Epidermal melanocyte (primary cell): Measurements from ENCODE around the gene OR5B17.
"Not testable (repeated sequence)": the region's sequence is repeated elsewhere in the genome, so short reads cannot be mapped to it uniquely, and the experiment has no call there.

ENCODE experiments used
- DNase-seq: peaks from one replicate; pipeline ENCODE4 v3.0.0; 2011; ENCODE audit warnings: low spot score; ENCODE audit not compliant: insufficient read length

The OR5B17 gene

DNA sequence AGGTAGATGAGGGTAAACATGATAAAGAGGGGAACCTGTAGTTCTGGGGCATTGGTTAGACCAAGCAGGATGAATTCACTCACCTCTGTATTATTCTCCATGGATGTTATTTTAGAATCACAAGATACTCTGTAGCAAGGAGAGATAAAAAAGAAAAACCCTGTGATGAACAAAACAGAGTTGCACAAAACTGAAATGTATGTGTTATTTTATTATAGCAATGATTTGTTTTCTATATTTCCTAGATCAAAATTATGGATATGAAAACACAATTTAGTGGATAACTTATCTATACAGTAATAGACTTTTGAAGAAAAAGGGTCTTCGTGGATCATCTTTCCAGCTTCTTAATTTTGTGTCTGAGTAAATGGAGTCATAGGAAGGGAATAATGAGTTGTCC is at the start of gene OR5B17:
Gene OR5B17, minus strand, starts transcription at position 101 of the 400 bp plus-strand sequence. Its CDS starts 0 bp downstream, at position 101.
- no peak for DNase-seq

DNA sequence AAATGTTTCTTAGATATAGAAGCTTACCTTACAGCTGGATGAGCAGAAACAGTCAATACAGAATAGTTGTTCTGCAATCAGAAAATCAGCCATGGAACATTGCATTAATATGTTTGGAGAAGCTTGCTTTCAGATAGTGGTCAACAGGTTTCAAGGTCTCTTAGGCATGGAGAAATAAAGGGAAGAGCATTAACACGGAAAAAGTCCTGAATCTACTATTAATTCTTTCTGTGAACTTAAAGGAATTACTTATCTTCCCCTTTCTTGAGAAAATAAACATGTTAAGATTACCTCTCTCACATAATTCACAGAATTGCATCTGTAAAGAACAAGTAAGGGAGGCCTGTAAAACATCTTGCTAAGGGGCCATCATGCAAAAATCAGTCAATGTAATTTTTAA is 47.9 kb upstream of the OR5B17 start, which contains the start of gene OR5B3:
Gene OR5B3, minus strand, starts transcription at position 101 of the 400 bp plus-strand sequence. CDS start 3,465 bp downstream, outside the sequence.
- no peak for DNase-seq

DNA sequence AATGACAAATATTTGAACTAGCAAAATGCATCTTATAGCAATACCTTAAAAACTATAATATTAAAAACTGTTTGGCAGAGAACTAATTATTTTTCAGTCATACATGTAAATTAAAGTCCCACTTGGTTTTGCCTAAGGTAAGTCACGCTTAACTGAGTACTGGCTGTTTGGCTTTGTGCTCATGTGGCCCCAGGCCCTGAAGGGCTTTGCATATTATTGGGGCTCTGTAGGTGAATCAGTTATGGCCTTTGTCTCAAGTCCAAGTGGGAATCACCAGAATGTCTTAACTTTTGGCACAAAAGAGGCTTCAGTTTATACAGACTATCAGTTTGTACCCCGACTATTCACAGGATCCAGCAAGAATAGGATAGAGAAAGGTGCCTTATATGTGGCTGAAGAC is 40.8 kb upstream of the OR5B17 start:
- not testable (repeated sequence) for DNase-seq

DNA sequence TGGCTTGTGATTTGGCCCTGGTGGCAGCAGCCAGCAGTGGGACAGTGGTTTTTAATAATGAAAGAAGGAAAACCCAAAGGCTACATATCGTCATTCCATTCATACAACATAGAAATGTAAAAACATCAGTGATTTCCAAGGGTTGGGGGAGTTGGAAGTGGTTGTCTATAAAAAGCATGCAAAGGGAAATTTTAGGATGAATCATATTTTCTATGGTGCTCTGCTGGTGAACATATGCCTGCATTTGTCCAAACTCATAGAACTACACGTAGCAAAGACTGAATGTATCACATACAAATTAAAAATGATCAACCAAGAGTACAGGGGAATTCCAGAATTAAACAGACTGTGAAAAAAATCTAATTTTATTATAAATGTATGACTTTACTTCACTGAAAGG is 36.7 kb upstream of the OR5B17 start:
- DNase-seq: no peak

DNA sequence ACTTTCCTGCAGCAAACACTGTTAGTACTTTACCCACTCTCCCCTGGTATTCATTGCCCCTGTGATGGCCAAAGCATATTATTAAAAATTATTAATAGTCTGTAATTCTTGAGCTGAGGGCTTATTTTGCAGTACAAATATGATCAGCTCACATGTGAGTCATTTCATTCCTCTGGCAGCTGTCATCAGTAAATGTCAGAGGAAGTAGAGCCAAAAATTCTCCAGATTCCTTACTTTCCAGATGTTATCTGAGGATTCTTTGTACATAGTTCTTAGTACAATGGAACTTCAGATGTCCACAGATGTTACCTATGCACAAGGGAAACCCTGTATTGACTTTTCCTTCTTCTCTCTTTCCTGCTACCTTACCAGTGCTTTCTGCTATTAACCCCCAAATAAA is 35.3 kb upstream of the OR5B17 start:
- peak; percentile 35 for DNase-seq

DNA sequence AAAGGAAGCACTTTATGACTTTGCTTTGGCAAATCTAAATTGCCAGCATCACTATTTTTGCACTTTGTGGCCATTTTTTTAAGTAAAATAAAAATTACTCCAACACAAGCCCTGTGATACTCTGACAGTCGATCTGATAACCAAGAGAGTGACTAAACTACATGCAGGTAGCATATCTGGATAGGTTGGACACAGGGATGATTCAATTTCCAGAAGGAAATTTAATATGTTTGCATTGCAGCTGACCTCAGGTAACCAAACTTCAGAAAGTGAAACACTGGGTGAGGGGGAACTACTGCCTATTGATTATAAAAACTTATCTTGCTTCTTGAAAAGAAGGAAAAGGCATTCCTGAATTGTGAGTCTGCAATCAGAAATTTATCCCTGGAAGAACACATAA is 33.9 kb upstream of the OR5B17 start:
- no peak for DNase-seq

DNA sequence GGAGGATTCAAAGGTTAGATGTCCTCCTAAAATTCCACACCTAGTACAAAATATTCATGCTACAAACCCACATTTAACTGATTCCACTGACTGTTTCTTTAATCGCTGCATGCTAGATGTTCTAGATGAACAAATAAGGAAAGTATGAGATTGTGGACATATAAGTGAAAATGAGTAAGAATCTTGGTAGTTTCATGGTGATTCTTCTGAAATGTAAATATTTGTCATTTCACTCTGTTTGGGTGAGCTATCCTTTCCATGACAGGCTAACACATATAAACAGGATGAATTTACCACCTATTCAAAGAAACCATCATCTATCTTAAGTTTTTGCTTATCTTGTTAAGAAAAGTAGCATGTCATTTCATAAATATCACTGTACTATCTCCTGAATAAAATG is 33.0 kb upstream of the OR5B17 start:
- no peak for DNase-seq

DNA sequence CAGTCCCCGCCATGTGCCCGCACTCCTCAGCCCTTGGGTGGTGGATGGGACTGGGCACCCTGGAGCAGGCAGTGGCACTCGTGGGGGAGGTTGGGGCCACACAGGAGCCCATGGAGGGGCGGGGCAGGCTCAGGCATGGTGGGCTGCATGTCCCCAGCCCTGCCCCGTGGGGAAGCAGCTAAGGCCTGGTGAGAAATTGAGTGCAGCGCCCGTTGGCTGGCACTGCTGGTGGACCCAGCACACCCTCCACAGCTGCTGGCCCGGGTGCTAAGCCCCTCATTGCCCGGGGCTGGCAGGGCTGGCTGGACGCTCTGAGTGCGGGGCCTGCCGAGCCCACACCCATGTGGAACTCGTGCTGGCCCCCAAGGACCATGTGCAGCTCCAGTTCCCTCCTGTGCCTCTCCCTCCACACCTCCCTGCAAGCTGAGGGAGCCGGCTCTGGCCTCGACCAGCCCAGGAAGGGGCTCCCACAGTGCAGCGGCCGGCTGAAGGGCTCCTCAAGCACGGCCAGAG is 31.7 kb upstream of the OR5B17 start:
- DNase-seq: no peak

DNA sequence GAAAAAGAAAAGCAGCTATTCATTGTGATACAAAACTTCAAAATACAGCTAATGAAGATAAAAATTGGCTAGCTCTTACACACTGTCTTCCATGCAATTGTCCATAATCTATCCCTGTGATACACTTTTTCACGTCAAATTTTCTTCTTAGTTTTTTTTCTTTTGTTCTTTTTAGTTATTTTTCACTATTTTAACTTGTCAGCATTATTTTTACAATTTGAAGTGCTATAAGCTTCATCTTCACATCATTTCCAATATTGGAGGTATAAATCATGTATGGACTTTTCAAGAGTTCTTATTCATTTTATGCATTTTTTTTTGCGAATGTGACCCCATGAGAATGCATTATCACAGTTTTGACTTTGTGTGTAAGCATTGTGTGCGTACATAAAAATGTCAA is 4.1 kb downstream of the OR5B17 start:
- no peak for DNase-seq

DNA sequence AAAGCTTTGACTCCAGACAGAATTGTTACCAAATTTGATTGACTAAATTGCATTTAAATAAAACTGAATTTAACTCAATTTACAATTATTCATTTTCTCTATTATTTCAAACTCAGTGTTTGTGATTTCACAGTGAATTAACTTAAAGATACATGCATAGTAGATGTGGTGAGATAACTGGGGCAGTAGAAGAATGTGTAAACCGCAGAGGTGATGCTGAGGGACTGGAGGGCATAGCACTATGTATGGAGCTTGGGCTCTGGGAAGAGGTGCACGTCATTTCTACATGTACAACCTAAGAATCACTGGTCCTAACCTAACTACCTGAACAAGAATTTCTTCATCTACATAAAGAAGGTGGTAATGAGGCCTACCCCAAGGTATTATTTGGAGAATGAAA is 13.7 kb downstream of the OR5B17 start:
- no peak for DNase-seq

DNA sequence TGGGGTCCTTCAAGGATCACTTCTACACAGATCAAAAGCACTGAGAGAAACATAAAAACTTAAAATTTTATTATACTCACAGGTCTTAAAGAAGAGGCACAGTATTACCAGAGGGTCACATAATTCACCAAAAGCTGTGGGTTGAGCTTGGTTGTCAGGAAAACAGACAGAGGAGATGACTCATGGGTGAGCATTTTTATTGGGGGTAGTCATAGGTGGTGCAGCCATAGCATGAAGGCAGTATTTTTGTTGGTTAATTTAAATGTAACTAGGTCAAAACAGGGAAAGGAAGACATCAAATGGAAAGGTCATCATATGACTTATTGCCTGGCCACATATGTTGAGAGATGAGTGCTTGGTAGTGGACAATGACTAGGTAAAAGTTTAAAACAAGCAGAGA is 24.2 kb downstream of the OR5B17 start:
- DNase-seq: no peak

DNA sequence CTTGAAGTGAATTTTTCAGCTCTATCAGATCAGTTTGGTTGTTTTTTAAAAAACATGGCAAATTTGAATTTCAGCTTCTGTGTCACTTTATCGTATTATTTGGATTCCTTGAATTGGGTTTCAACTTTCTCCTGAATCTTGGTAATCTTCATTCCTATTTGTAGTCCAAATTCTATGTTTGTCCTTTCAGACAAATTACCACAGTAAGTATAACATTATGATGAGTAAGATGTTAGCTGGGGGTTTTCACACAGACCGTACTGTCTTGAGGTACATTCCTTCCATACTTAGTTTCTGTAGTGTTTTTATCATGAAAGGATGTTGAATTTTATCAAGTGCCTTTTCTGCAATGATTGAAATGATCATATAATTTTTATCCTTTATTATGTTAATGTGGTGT is 28.0 kb downstream of the OR5B17 start:
- DNase-seq: no peak

DNA sequence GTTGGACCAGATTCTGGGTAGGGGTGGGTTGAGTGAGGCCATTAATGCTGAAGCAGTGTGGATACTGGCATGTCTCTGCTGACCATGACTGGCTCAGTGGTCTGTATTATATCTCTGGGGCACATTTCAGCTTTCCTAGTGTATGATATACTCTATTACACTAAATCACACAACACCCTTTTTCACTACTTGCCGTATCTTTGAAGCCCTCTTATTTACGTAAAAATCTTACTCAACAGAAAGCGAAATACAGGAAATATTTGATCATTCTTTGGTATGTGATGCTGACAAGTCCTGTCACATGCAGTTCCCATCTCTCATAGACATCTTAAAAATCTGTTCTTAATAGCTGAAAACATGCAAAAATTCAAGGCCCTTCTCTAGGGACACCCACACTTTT is 40.3 kb downstream of the OR5B17 start:
- no peak for DNase-seq

DNA sequence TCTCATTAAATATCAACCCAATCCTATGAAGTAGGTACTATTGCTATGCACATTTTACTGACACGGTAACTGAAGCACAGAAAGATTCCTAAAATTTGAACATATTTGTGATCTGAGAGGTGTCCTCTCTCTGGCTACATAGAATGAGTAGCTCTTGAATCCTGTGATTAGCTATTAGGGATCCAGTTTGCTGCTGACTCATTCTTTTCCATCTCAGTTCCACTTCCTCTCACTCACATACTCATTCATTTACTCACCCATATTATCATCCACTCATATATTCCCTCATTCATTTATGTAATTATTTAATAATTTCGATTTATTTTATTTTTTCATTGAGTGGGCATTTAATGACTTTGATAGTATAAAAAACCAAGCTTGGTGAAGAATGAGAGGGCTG is 42.7 kb downstream of the OR5B17 start:
- DNase-seq: no peak
